HEK293 (cell line): ENCODE data around the gene ZNRF1.

Source experiments
- CTCF ChIA-PET: fragments of 350-600 bp; formaldehyde crosslinking; extraction: SDS; loops from one replicate; lab custom pipeline; 2021; ENCODE audit warnings: antibody characterized with exemption; lab: Yijun Ruan, JAX
- POLR2A ChIA-PET: fragments of 300-600 bp; formaldehyde crosslinking; extraction: SDS; loops from one replicate; lab custom pipeline; 2020; ENCODE audit warnings: antibody characterized with exemption, inconsistent platforms; lab: Yijun Ruan, JAX
- H3K27ac ChIP-seq: fragments of 200-500 bp; sonication (Bioruptor generic); 2 replicates; pipeline ENCODE4 v1.5.1; 2014; ENCODE audit warnings: low read depth, low read length, control low read depth, inconsistent platforms; ENCODE audit errors: extremely low read depth
- H3K36me3 ChIP-seq, 2 experiments: fragments of 200-500 bp in 1 of 2; sonication (Bioruptor generic) in 1 of 2; 1 replicate in 1 of 2; 2 replicates in 1 of 2; pipeline ENCODE4 v1.5.1; 2014 to 2017; ENCODE audit warnings: inconsistent platforms in 2 of 2, low read length in 2 of 2; ENCODE audit not compliant: control insufficient read depth in 2 of 2, insufficient read depth in 1 of 2
- H3K4me1 ChIP-seq: fragments of 200-500 bp; sonication (Bioruptor generic); 2 replicates; pipeline ENCODE4 v1.5.1; 2014; ENCODE audit warnings: mild to moderate bottlenecking, low read length, inconsistent platforms; ENCODE audit not compliant: control insufficient read depth, insufficient read depth
- H3K4me3 ChIP-seq: 2 replicates; pipeline ENCODE4 v1.5.1; 2011; ENCODE audit warnings: low read depth, mild to moderate bottlenecking, control low read depth, low read length, moderate library complexity
- H3K9me3 ChIP-seq: fragments of 200-500 bp; sonication (Bioruptor generic); 2 replicates; pipeline ENCODE4 v1.5.1; 2014; ENCODE audit warnings: low read depth, low read length, inconsistent platforms; ENCODE audit not compliant: control insufficient read depth, insufficient read depth
- ELK4 ChIP-seq: IDR thresholded peaks from 2 replicates; pipeline ENCODE4 v1.6.1; 2011; ENCODE audit warnings: mild to moderate bottlenecking, low read depth, low read length, borderline replicate concordance
- GLI2 ChIP-seq: fragments of 450-650 bp; formaldehyde crosslinking; IDR thresholded peaks from 2 replicates; pipeline ENCODE4; 2017; ENCODE audit warnings: missing biosample characterization, missing genetic modification characterization, low read depth, borderline replicate concordance
- HOXA7 ChIP-seq: sonication (generic); formaldehyde crosslinking; IDR thresholded peaks from 2 replicates; pipeline ENCODE4 v1.8.1; 2022; ENCODE audit warnings: missing genetic modification reagents, borderline replicate concordance
- SP3 ChIP-seq: fragments of 450-650 bp; formaldehyde crosslinking; IDR thresholded peaks from 2 replicates; pipeline ENCODE4 v1.5.1; 2016; ENCODE audit warnings: missing biosample characterization, missing genetic modification characterization
- TSHZ1 ChIP-seq: fragments of 450-650 bp; formaldehyde crosslinking; IDR thresholded peaks from 2 replicates; pipeline ENCODE4 v1.5.1; 2016; ENCODE audit warnings: missing biosample characterization, missing genetic modification characterization, borderline replicate concordance
- ZBTB1 ChIP-seq: fragments of 450-650 bp; formaldehyde crosslinking; IDR thresholded peaks from 2 replicates; pipeline ENCODE4 v1.5.1; 2016; ENCODE audit warnings: missing biosample characterization, missing genetic modification characterization
- ZBTB20 ChIP-seq: fragments of 450-650 bp; formaldehyde crosslinking; IDR thresholded peaks from 2 replicates; pipeline ENCODE4 v1.5.1; 2016; ENCODE audit warnings: missing biosample characterization, missing genetic modification characterization
- ZNF114 ChIP-seq: fragments of 450-650 bp; formaldehyde crosslinking; IDR thresholded peaks from 2 replicates; pipeline ENCODE4 v1.5.0; 2017; ENCODE audit warnings: missing biosample characterization, missing genetic modification characterization
- ZNF140 ChIP-seq: fragments of 450-650 bp; formaldehyde crosslinking; IDR thresholded peaks from 2 replicates; pipeline ENCODE4 v1.5.1; 2016; ENCODE audit warnings: missing biosample characterization, missing genetic modification characterization
- ZNF146 ChIP-seq: fragments of 450-650 bp; formaldehyde crosslinking; IDR thresholded peaks from 2 replicates; pipeline ENCODE4 v1.5.1; 2016; ENCODE audit warnings: missing biosample characterization, missing genetic modification characterization
- ZNF16 ChIP-seq: fragments of 450-650 bp; formaldehyde crosslinking; IDR thresholded peaks from 2 replicates; pipeline ENCODE4 v1.5.1; 2016; ENCODE audit warnings: low read depth, missing biosample characterization, missing genetic modification characterization
- ZNF239 ChIP-seq: fragments of 450-650 bp; formaldehyde crosslinking; IDR thresholded peaks from 2 replicates; pipeline ENCODE4 v1.5.1; 2016; ENCODE audit warnings: missing biosample characterization, missing genetic modification characterization
- ZNF266 ChIP-seq: fragments of 450-650 bp; formaldehyde crosslinking; IDR thresholded peaks from 2 replicates; pipeline ENCODE4 v1.5.1; 2016; ENCODE audit warnings: missing biosample characterization, missing genetic modification characterization, low read depth
- ZNF324 ChIP-seq: fragments of 450-650 bp; formaldehyde crosslinking; IDR thresholded peaks from 2 replicates; pipeline ENCODE4 v1.5.1; 2016; ENCODE audit warnings: missing biosample characterization, missing genetic modification characterization
- ZNF335 ChIP-seq: fragments of 450-650 bp; formaldehyde crosslinking; conservative IDR thresholded peaks from 2 replicates; pipeline ENCODE4 v1.5.1; 2016; ENCODE audit warnings: missing biosample characterization, missing genetic modification characterization
- ZNF341 ChIP-seq: fragments of 450-650 bp; formaldehyde crosslinking; IDR thresholded peaks from 2 replicates; pipeline ENCODE4; 2016; ENCODE audit warnings: low read depth, missing biosample characterization, missing genetic modification characterization
- ZNF391 ChIP-seq: fragments of 450-650 bp; formaldehyde crosslinking; IDR thresholded peaks from 2 replicates; pipeline ENCODE4 v1.5.1; 2016; ENCODE audit warnings: low read depth, missing biosample characterization, missing genetic modification characterization, borderline replicate concordance
- ZNF398 ChIP-seq: fragments of 450-650 bp; formaldehyde crosslinking; IDR thresholded peaks from 2 replicates; pipeline ENCODE4 v1.5.1; 2017; ENCODE audit warnings: missing biosample characterization, missing genetic modification characterization
- ZNF449 ChIP-seq: fragments of 450-650 bp; formaldehyde crosslinking; IDR thresholded peaks from 2 replicates; pipeline ENCODE4 v1.5.1; 2017; ENCODE audit warnings: missing biosample characterization, mild to moderate bottlenecking, missing genetic modification characterization, moderate library complexity
- ZNF514 ChIP-seq: fragments of 450-650 bp; formaldehyde crosslinking; IDR thresholded peaks from 2 replicates; pipeline ENCODE4 v1.5.1; 2016; ENCODE audit warnings: missing biosample characterization, missing genetic modification characterization
- ZNF558 ChIP-seq: fragments of 450-650 bp; formaldehyde crosslinking; IDR thresholded peaks from 2 replicates; pipeline ENCODE4 v1.5.1; 2016; ENCODE audit warnings: missing biosample characterization, missing genetic modification characterization
- ZNF623 ChIP-seq: fragments of 450-650 bp; formaldehyde crosslinking; IDR thresholded peaks from 2 replicates; pipeline ENCODE4 v1.5.1; 2016; ENCODE audit warnings: missing biosample characterization, missing genetic modification characterization
- ZNF629 ChIP-seq: fragments of 450-650 bp; formaldehyde crosslinking; IDR thresholded peaks from 2 replicates; pipeline ENCODE4 v1.5.1; 2017; ENCODE audit warnings: missing biosample characterization, missing genetic modification characterization
- ZNF660 ChIP-seq: fragments of 450-650 bp; IDR thresholded peaks from 2 replicates; pipeline ENCODE4 v1.5.1; 2018; ENCODE audit warnings: missing biosample characterization, mild to moderate bottlenecking, missing genetic modification characterization
- ZNF785 ChIP-seq: fragments of 450-650 bp; formaldehyde crosslinking; IDR thresholded peaks from 2 replicates; pipeline ENCODE4 v1.5.1; 2016; ENCODE audit warnings: missing biosample characterization, missing genetic modification characterization
- ZSCAN16 ChIP-seq: fragments of 450-650 bp; formaldehyde crosslinking; IDR thresholded peaks from 2 replicates; pipeline ENCODE4 v1.5.1; 2016; ENCODE audit warnings: missing biosample characterization, missing genetic modification characterization

The ZNRF1 gene

GRCh38 chr16:74995986-74996385 is 2.8 kb upstream of the ZNRF1 start:
- CTCF ChIA-PET: interaction anchor here (3.4 kb wide), 1 partner anchor 115 kb away, joined by 47 read pairs; no protein-coding TSS in a partner anchor
- POLR2A ChIA-PET: no interaction called here

GRCh38 chr16:74997042-74997491 is 1.8 kb upstream of the ZNRF1 start:
- no peak for TF ChIP-seq ZNF514 (tag by site-specific recombination)
- TF ChIP-seq ZNF114 (tag by site-specific recombination): no peak
- peak; percentile 99 for TF ChIP-seq ZNF660 (tag by site-specific recombination)
- no peak for TF ChIP-seq ZNF623 (tag by site-specific recombination)
- no peak for TF ChIP-seq ZBTB20 (tag by site-specific recombination)
- Histone ChIP-seq H3K27ac (no peak overlapping the region), H3K4me3 (no peak overlapping the region), H3K4me1 (no peaks in the 10 kb centered on the region; the same call in 1 of the 2 replicates), H3K9me3 (no peaks in the 10 kb centered on the region), H3K36me3 (no peaks in the 10 kb centered on the region)
- POLR2A ChIA-PET: no interaction called here
- CTCF ChIA-PET: interaction anchor here (0.6 to 3.4 kb wide), 4 partner anchors 12 to 122 kb away, joined by 3 to 47 read pairs (median 10); partner anchors contain the start of gene WDR59

More at GRCh38 chr16:74995986-74996385, 2.8 kb upstream of the ZNRF1 start:
- H3K4me1 ChIP-seq: no peaks in the 10 kb centered on the region; the same call in 1 of the 2 replicates
- no peak overlapping the region for H3K4me3 ChIP-seq
- TF ChIP-seq TSHZ1 (tag by site-specific recombination) (no peak), ZNF558 (tag by site-specific recombination) (no peak), ZNF391 (no peak), ZNF140 (peak; percentile 73), ZNF146 (tag by site-specific recombination) (peak; percentile 80), ZNF629 (tag by site-specific recombination) (no peak), ELK4 (no peak), ZNF324 (no peak), ZNF266 (tag by site-specific recombination) (no peak), GLI2 (tag by site-specific recombination) (no peak), ZNF239 (no peak), SP3 (tag by site-specific recombination) (no peak)
- H3K9me3 ChIP-seq: no peaks in the 10 kb centered on the region
- H3K36me3 ChIP-seq: no peaks in the 10 kb centered on the region
- H3K27ac ChIP-seq: no peak overlapping the region

- peak overlapping the region; percentile 69; the same call in 1 of the 2 replicates for H3K27ac ChIP-seq
- CTCF ChIA-PET: interaction anchor here (0.9 to 1.7 kb wide), 3 partner anchors 10 to 127 kb away, joined by 3 to 4 read pairs (median 4); no protein-coding TSS in a partner anchor
- H3K4me1 ChIP-seq: peaks cover 3% of the 10 kb centered on the region; the same call in 1 of the 2 replicates
- POLR2A ChIA-PET: interaction anchor here (0.6 kb wide), 1 partner anchor 14 kb away, joined by 3 read pairs; the partner anchor contains the start of gene WDR59
- H3K4me3 ChIP-seq: peak overlapping the region; percentile 63
- no peaks in the 10 kb centered on the region for H3K9me3 ChIP-seq
- no peaks in the 10 kb centered on the region for H3K36me3 ChIP-seq
- TF ChIP-seq ZBTB1 (tag by site-specific recombination) (no peak), ZNF341 (tag by site-specific recombination) (peak; percentile 49), ZNF398 (tag by site-specific recombination) (peak; percentile 68), ZSCAN16 (tag by site-specific recombination) (no peak), ZNF16 (tag by site-specific recombination) (no peak), ZNF335 (tag by site-specific recombination) (peak; percentile 79), ZNF785 (tag by site-specific recombination) (no peak), ZNF449 (tag by site-specific recombination) (no peak), HOXA7 (no peak)
Measured at GRCh38 chr16:74999219-74999608, 390 bp downstream of the ZNRF1 start.
